HG03039 (cell line): ENCODE results near the gene RHD.
"Not testable (repeated sequence)": the region's sequence is repeated elsewhere in the genome, so short reads cannot be mapped to it uniquely, and the experiment has no call there.

Experiments used
- ATAC-seq: cut with Tn5 transposase; IDR thresholded peaks from one replicate; pipeline ENCODE4 v1.9.1; 2021; ENCODE audit warnings: mild to moderate bottlenecking, moderate library complexity; ENCODE audit not compliant: unreplicated experiment

Gene RHD

DNA sequence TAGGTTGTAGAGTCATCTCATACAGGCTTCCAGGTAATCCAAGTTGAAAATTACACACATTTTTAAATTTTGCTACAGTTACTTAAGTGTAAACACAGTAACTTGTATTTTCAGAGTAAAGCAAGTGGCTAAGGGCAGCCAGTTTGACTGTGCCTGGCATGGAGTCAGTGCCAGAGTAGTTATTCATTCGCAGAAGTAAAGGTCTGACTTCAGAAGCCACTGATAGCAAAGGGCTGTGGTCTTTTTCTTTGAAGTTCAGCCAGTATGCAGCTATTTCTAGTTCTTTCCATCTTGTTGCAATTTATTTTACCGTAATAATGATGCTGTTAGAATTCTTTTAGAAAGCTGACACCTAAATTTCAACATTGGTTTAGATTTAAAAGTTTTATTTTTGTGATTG, 75.2 kb downstream of the RHD start:
- ATAC-seq = no peak

DNA sequence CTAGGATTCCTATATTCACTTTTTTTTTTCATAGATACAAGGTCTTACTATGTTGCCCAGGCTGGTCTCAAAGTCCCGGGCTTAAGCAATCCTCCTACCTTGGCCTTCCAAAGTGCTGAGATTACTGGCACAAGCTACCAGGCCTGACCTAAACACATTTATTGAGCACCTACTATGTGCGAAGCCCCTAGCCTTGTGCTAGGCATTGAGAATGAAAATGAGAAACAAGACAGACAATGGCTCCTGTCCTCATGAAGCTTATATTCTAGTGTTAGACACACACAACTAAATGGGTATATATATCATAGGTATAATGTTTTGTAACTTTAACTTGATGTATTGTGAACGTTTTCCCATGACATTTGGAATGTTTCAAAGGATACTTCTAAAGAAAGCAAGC, 77.3 kb downstream of the RHD start:
- ATAC-seq = no peak

DNA sequence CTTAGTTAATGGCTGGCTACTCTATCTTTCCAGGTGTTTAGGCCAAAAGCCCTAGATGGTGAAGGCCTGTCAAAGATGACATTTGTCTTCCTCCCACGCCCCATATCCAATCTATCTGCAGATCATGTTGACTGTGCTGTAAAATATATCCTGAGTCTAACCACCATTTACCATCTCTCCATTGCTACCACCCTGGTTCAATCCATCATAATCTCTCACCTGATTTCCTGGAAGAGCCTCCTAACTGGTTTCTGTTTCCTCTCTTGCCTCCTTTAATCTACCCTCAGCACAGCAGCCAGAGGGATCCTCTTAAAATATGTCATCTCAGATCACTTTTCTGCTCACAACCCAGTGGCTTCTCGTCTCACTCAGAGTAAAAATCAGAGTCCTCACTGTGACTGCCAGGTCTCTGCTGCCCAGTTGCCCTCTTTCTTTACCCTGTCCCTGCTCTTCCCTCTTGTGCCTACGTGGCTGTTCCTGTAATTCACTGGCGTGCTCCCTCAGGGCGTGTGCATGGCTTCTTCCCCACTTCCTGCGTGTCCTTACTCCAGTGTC, 83.6 kb downstream of the RHD start:
- no peak for ATAC-seq

DNA sequence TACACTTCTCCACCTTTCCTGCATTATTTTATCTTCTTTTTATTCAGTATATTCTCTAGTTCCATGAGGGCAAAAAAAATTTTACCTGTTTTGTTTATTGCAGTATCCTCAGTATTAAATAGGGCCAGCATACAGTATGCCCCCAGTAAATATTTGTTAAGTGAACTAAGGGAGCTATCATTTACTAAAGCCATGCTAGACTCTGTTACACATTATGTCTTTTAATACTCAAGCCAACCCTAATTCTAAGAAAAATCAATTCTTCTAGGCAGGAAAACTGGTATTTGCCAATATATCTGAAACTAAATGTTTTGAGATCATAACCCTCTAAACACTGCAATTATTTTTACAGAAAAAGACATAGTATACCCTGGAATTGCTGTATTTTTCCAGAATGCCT, 84.1 kb downstream of the RHD start:
- ATAC-seq = no peak

DNA sequence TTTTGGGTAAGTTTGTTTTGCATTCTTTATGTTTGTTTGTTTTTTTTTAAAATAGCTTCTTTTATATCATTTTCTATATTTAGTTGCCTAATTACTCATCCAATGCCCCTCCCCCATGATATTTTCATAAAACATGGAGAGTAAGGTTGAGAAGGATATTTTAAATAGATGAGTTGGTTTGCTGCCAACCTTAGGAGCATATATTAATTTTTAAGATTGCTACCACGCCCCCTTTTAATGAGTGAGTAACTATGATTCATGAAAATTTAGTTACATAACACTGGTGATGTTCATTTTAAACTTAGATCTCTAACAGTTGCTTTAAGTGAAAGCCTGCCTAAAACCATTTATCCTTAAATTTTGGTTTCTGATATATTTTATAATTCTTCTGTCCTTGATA, 84.5 kb downstream of the RHD start:
- no peak for ATAC-seq

DNA sequence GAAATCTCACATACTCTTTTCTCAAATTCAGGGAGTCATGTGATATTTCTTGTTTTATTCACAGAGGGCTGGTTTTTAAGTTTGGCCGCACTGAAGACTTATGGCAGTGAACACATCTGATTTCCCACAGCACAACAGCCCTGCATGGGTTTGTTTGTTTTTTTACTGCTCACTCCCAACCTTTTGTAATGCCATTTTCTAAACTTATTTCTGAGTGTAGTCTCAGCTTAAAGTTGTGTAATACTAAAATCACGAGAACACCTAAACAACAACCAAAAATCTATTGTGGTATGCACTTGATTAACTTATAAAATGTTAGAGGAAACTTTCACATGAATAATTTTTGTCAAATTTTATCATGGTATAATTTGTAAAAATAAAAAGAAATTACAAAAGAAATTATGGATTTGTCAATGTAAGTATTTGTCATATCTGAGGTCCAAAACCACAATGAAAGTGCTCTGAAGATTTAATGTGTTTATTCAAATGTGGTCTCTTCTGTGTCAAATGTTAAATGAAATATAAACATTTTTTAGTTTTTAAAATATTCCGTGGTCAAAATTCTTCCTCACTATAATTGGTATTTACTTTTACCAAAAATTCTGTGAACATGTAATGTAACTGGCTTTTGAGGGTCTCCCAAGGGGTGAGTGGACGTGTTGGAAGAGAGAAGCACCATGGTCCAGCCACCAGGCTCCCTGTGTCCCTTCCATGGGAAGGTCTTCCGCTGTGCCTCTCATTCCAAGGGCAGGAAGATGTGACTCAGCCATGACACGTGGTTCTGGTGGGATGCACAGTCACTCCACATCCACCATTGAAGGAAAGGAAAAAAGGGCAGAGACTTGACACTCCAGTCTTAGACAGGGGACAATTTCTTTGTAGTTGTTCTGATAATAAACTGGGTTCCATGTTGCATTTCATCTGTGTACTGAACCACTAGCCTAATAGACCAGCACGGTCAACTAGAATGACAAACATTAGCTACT, 88.6 kb downstream of the RHD start:
- no peak for ATAC-seq

DNA sequence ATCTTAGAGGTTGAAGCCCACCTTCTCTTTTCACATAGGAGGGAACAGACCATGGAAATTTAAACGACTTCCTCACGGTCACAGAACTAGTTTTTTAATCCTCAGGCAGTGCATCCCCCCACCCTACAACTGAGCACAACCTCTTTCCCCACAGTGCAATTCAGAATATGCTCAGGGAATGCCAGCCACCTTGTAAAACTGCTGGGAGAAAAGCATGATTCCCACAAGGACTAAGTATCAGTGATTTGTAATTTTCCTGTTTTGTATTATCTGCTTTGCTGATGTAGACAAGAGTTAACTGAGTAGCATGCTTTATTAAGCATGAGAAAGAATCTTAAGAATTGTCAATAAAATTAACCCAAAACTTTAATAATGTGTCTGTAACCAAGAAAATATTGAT, 89.6 kb downstream of the RHD start:
- no peak for ATAC-seq

DNA sequence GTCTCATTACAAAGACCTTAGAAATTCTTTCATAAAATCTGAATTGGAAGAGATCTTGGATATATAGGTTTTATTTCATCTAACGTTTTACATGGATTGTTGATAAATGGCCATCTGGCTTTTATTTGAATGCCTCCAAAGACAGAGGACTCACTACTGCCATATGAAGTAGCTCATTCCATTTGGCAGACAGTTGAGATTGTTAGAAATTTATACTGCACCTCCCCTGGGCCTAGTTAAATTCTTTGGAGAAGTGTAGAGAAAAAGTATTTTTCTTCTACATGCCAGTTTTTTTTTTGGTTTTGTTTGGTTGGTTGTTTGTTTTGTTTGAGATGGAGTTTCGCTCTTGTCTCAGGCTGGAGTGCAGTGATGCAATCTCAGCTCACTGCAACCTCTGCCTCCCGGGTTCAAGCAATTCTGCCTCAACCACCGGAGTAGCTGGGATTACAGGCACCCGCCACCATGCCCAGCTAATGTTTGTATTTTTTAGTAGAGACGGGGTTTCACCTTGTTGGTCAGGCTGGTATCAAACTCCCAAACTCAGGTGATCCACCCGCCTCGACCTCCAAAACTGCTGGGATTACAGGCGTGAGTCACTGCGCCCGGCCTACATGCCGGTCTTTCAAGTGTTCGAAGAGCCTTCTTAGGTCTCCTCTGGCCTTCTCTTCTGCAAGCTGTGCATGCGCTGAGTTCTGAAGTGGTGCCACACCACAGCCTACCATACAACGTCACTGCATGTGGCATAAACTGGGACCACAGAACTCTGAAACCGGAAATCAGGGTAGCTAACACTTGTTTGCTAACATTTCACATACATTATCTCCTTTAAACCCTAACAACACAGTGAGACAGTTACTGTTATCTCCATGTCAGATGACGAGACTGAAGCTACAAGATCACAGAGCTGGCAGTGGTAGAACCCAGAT, 90.6 kb downstream of the RHD start:
- ATAC-seq = not testable (repeated sequence)

DNA sequence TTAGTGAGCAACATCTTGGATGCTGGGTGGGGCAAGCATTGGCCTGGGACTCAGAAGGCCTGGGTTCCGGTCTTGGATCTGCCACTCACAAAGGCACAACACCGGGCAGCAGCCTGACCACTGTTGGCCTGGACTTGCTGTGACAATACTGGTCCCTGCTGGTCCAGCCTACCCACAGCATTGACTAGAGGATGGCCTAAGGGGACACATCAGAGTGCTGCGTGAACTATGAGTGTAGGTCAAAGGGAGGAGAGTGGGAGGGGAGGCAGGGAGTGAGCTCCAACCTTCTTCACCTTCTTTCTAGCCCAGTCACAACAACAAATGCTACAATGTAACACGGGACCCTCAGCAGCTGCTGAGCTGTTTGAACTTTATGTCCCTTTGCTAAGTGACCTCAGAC, 96.9 kb downstream of the RHD start:
- ATAC-seq = no peak

DNA sequence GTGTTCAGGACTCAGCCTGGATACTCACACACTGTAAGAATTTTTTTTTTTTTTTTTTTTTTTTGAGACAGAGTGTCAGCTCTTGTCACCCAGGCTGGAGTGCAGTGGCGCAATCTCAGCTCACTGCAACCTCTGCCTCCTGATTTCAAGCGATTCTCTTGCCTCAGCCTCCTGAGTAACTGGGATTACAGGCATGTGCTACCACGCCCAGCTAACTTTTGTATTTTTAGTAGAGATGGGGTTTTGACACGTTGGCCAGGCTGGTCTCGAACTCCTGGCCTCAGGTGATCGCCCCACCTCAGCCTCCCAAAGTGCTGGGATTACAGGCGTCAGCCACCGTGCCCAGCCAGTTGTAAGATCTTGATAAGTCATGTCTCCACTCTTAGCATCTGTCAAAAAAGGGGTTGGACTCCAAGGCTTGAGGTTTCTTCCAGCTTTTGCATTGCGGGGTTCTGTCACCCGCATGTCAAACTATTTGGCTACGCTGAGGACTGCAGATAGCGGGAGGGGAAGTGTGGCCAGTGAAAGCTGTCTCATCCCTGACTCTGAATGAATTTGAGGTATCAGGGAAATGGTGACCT, 97.5 kb downstream of the RHD start:
- not testable (repeated sequence) for ATAC-seq

DNA sequence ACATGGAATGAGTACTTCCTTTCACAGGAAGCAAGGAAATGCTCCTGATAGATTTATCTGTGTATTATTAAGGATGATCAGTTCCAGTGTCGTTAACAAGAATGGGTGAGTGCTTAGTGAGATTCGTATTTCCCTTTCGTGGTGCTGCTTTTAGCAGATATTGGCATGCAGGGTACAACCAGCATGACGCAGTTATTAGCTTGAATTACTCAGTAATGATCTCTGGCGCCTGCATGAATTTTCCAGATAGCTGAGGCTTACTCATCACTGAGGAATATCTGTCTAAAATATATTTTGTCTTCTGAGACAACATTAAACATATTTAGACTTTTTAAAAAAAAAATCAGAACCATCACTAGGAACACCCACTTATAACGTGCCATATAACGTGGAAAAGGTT, 99.4 kb downstream of the RHD start:
- ATAC-seq = not testable (repeated sequence)

DNA sequence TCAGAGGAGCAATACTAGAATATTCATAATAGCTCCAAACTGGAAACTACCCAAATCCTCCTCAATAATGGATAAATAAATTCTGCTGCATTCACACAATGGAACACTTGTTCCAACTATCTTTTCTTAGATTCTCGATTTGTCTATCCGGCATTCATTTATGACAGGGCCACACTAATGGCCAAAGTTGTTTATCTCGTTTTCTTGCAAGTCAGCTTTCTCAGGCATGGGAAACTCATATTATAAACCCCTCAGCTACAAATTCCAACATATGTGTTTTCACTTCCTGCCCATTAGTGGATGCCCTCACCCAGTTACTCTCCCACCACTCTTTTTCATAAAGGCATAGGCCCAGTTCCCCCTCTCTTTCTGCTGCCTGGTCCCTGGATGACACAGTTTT, 106.1 kb downstream of the RHD start:
- ATAC-seq = not testable (repeated sequence)
